Ishikawa (cell line): ENCODE results near the gene LRFN2.

Source experiments
- EP300 ChIP-seq: IDR thresholded peaks from 2 replicates; pipeline ENCODE4 v1.6.1; 2012; ENCODE audit warnings: borderline replicate concordance
- NFIC ChIP-seq: IDR thresholded peaks from 2 replicates; pipeline ENCODE4 v1.6.1; 2012
- TAF1 ChIP-seq: IDR thresholded peaks from 2 replicates; pipeline ENCODE4 v1.6.1; 2012; ENCODE audit warnings: low read depth, mild to moderate bottlenecking
- TEAD4 ChIP-seq: IDR thresholded peaks from 2 replicates; pipeline ENCODE4 v1.6.1; 2012
- TF ChIP-seq, protein P1 (sequence below): IDR thresholded peaks from 2 replicates; pipeline ENCODE4 v1.6.1; 2012
- TF ChIP-seq, protein P2 (sequence below): IDR thresholded peaks from 2 replicates; pipeline ENCODE4 v1.6.1; 2012; ENCODE audit warnings: low read depth, mild to moderate bottlenecking

DNA sequence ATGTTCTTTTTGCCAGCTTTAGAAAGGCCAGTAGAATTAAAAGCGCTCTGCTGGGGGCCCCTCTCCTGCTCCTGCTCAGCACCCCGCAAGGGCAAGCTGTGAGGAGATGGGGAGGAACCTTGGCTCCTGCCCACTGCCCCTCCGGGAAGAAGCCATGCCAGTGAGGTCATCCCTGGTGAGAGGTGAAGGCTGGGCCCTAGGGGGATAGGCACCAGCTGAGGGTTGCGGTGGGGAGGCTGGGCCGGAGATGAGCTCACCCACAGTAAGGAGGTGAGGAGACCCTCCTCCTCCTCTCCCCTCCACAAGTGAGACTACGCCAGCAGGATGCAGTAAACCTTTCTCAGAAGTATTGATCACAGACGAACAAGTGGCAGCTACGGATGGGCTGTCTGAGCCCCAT is 32.1 kb downstream of the LRFN2 start:
- TF ChIP-seq, protein P1, sequence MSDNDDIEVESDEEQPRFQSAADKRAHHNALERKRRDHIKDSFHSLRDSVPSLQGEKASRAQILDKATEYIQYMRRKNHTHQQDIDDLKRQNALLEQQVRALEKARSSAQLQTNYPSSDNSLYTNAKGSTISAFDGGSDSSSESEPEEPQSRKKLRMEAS, result no peak
- TF ChIP-seq TAF1, result no peak
- TF ChIP-seq, protein P2, sequence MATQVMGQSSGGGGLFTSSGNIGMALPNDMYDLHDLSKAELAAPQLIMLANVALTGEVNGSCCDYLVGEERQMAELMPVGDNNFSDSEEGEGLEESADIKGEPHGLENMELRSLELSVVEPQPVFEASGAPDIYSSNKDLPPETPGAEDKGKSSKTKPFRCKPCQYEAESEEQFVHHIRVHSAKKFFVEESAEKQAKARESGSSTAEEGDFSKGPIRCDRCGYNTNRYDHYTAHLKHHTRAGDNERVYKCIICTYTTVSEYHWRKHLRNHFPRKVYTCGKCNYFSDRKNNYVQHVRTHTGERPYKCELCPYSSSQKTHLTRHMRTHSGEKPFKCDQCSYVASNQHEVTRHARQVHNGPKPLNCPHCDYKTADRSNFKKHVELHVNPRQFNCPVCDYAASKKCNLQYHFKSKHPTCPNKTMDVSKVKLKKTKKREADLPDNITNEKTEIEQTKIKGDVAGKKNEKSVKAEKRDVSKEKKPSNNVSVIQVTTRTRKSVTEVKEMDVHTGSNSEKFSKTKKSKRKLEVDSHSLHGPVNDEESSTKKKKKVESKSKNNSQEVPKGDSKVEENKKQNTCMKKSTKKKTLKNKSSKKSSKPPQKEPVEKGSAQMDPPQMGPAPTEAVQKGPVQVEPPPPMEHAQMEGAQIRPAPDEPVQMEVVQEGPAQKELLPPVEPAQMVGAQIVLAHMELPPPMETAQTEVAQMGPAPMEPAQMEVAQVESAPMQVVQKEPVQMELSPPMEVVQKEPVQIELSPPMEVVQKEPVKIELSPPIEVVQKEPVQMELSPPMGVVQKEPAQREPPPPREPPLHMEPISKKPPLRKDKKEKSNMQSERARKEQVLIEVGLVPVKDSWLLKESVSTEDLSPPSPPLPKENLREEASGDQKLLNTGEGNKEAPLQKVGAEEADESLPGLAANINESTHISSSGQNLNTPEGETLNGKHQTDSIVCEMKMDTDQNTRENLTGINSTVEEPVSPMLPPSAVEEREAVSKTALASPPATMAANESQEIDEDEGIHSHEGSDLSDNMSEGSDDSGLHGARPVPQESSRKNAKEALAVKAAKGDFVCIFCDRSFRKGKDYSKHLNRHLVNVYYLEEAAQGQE, result no peak
- TF ChIP-seq NFIC, result no peak
- TF ChIP-seq TEAD4, result no peak
- TF ChIP-seq EP300, result no peak
